Left lung (tissue), 14 donors: Measurements from ENCODE around the gene C4B. TPM values are rescaled to one million over a fixed set of nuclear protein-coding genes. Genes with fewer than 3 reads are reported as not detected.
"Not testable (repeated sequence)": the region's sequence is repeated elsewhere in the genome, so short reads cannot be mapped to it uniquely, and the experiment has no call there.

Experiments
- ATAC-seq: fragments of 200-7000 bp; cut with Tn5 transposase; one replicate; pipeline ENCODE4 v1.9.1; 2020; ENCODE audit warnings: moderate library complexity
- DNase-seq, 4 donors: peaks; one replicate each; pipeline ENCODE4 v3.0.0-alpha.2; 2013 to 2020
- H3K27ac ChIP-seq, 2 donors: fragments of 200-600 bp; sonication (generic) in 1 of 2; one replicate each; pipeline versions ENCODE4 v1.5.0 to v1.8.0; 2020 to 2021
- H3K27me3 ChIP-seq, 2 donors: fragments of 200-600 bp; sonication (generic) in 1 of 2; one replicate each; pipeline versions ENCODE4 v1.5.0 to v1.8.0; 2020 to 2021
- H3K36me3 ChIP-seq, 2 donors: fragments of 200-600 bp; sonication (generic) in 1 of 2; one replicate each; pipeline versions ENCODE4 v1.5.0 to v1.8.0; 2020 to 2021
- H3K4me1 ChIP-seq, 2 donors: fragments of 200-600 bp; one replicate each; pipeline ENCODE4 v1.8.0; 2021
- H3K4me3 ChIP-seq, 2 donors: fragments of 200-600 bp; sonication (generic) in 1 of 2; one replicate each; pipeline versions ENCODE4 v1.5.0 to v1.8.0; 2020 to 2021; ENCODE audit warnings: mild to moderate bottlenecking in 1 of 2
- H3K9me3 ChIP-seq, 2 donors: fragments of 200-600 bp; sonication (generic) in 1 of 2; one replicate each; pipeline versions ENCODE4 v1.5.0 to v1.8.0; 2020 to 2021
- CTCF ChIP-seq, 2 donors: fragments of 200-600 bp; sonication (generic) in 1 of 2; IDR thresholded peaks; one replicate each; pipeline versions ENCODE4 v1.5.0 to v1.8.0; 2021; ENCODE audit warnings: antibody characterized with exemption in 2 of 2
- intact Hi-C, 2 donors: fragments of 100-400 bp; cut with DNase I; formaldehyde crosslinking; loops; one replicate each; pipeline versions ENCODE4 v1.11.2 to v1.14.2; 2022
- long read RNA-seq, 12 donors: library from polyadenylated mRNA in 2 of 12; unstranded in 2 of 12; transcript quantifications; one replicate each; pipeline ENCODE4 v2.0.0 and lab custom pipeline, GENCODE V29; 2019 to 2026
- polyA plus RNA-seq, 6 donors: library from polyadenylated mRNA; unstranded; fragments of 120-200 nt; gene quantifications; one replicate each; pipeline ENCODE4 v1.2.1, GENCODE V29; 2013; ENCODE audit not compliant: insufficient read length in 6 of 6
- total RNA-seq, 2 donors: library from RNA; stranded (reverse); fragmentation: NEBNext Ultra II Directional; extraction: Animal tissue kit (Norgen Biotek cat#: 25700); gene quantifications; one replicate each; pipeline ENCODE4 v1.2.1, GENCODE V29; 2021
- donor health status: DM: no; HTN: yes; CAD: no.
- donor health status: DM: no; HTN: no; CAD: no.

The C4B gene
- total RNA-seq (100 to 1,000 TPM in 1 of 2 donors, 10 to 100 TPM in 1; 81.3 to 101 TPM), polyA plus RNA-seq (10 to 100 TPM in 4 of 6 donors, 1 to 10 TPM in 2; 8.2 to 19.8 (median 11.8) TPM)
- long read RNA-seq, donor 1: 0 reads
- long read RNA-seq, donor 2: 0 reads
- long read RNA-seq, donor 3: 0 reads
- long read RNA-seq, donor 4, partial matches to known transcripts: 2 of 2 reads
- long read RNA-seq, donor 4, other reads (novel, unspliced or antisense): 0 of 2 reads
- long read RNA-seq, donor 5: 0 reads
- long read RNA-seq, donor 6, partial matches to known transcripts: 0 of 4 reads
- long read RNA-seq, donor 6, other reads (novel, unspliced or antisense): 0 of 4 reads
- long read RNA-seq, donor 7, partial matches to known transcripts: 0 of 1 reads
- long read RNA-seq, donor 7, other reads (novel, unspliced or antisense): 0 of 1 reads
- long read RNA-seq, donor 8: 0 reads
- long read RNA-seq, donor 9: 0 reads
- long read RNA-seq, donor 10, partial matches to known transcripts: 3 of 3 reads
- long read RNA-seq, donor 10, other reads (novel, unspliced or antisense): 0 of 3 reads
- long read RNA-seq, donor 11, full-length matches to known transcripts: 2 of 2 reads
- long read RNA-seq, donor 11, partial matches to known transcripts: 0 of 2 reads
- long read RNA-seq, donor 11, other reads (novel, unspliced or antisense): 0 of 2 reads
- long read RNA-seq, donor 12: 0 reads

DNA sequence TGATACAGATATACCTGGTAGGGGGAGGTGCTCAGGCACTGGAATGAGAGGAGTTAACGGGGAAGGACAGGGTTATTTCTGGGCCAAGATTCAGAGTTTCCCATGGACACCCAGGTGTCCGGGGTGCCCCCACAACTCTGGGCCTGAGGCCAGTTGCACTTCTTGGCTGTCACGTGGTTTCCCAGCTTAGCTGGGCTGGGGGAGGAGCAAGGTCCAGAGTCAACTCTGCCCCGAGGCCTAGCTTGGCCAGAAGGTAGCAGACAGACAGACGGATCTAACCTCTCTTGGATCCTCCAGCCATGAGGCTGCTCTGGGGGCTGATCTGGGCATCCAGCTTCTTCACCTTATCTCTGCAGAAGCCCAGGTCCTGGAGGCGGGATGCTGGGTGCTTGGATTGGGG lies at the start of gene C4B:
TSS of gene C4B (plus strand) at position 249 of the 400 bp plus-strand sequence. CDS start at position 300, 51 bp downstream.
- H3K27me3 ChIP-seq, H3K36me3 ChIP-seq, H3K4me1 ChIP-seq, H3K27ac ChIP-seq, DNase-seq, H3K4me3 ChIP-seq, H3K9me3 ChIP-seq, intact Hi-C loops: not testable (repeated sequence)
- ATAC-seq: peak; percentile 83

GRCh38 chr6:31965700-31966099 lies 48.9 kb upstream of the C4B start:
- H3K4me3 ChIP-seq: no peak overlapping the region
- H3K9me3 ChIP-seq: no peaks in the 10 kb centered on the region
- no peak for TF ChIP-seq CTCF (IDR thresholded peaks at IDR 0.05)
- intact Hi-C loops: no loop called here
- H3K4me1 ChIP-seq: peaks cover 4 to 13% of the 10 kb centered on the region in 2 donors
- no peaks in the 10 kb centered on the region for H3K27me3 ChIP-seq
- no peak overlapping the region for H3K27ac ChIP-seq
- H3K36me3 ChIP-seq: peaks cover 0 to 99% of the 10 kb centered on the region in 2 donors
- no peak for ATAC-seq
- no peak for DNase-seq

GRCh38 chr6:31966506-31966905 lies 48.1 kb upstream of the C4B start:
- intact Hi-C loops: no loop called here
- H3K4me1 ChIP-seq: peaks cover 11 to 21% of the 10 kb centered on the region in 2 donors
- H3K27me3 ChIP-seq: no peaks in the 10 kb centered on the region
- no peak overlapping the region for H3K4me3 ChIP-seq
- TF ChIP-seq CTCF (IDR thresholded peaks at IDR 0.05): no peak
- H3K27ac ChIP-seq: no peak overlapping the region
- ATAC-seq (no peak), DNase-seq (no peak)
- H3K9me3 ChIP-seq: no peaks in the 10 kb centered on the region
- peaks cover 0 to 91% of the 10 kb centered on the region in 2 donors for H3K36me3 ChIP-seq

DNA sequence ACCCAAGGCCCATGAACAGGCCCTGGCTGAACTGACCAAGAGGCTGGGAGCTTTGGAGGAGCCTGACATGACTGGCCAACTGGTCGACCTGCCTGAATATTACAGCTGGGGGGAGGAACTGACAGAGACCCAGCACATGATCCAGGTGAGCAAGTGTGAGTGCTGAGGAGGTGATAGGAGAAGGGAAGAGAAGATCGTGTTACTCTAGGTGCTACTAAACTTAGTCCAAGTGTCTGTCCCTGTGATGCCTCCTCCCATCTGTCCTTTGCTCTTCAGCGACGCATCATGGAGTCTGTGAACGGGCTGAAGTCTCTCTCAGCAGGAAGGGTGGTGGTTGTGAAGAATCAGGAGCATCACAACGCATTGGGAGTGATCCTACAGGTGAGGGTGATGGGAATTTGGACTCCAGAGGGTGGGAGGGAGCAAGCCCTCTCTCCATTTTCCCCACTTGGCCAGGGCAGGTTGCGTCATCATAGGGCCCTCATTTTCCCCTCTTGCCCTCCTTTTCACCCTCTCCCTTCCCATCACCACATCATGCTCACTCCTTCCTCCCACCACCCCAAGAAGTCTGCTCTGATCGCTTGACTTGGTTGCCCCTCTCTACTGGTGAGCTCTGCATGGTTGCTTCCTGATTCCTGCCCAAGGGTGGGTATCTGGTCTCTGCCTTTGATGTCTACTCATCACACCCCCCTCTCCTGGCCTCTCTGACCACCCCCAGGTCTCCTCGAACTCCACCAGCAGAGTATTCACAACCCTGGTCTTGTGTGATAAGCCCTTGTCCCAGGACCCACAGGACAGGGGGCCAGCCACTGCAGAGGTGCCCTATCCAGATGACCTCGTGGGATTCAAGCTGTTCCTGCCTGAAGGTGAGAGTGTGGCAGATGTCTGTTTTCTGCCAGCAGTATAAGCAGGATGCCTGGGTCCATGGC lies 47.3 kb upstream of the C4B start:
- TF ChIP-seq CTCF (IDR thresholded peaks at IDR 0.05): no peak
- H3K9me3 ChIP-seq: no peaks in the 10 kb centered on the region
- H3K4me3 ChIP-seq: no peak overlapping the region
- no peaks in the 10 kb centered on the region for H3K27me3 ChIP-seq
- intact Hi-C loops: no loop called here
- H3K4me1 ChIP-seq: peaks cover 11 to 22% of the 10 kb centered on the region in 2 donors
- peaks cover 0 to 83% of the 10 kb centered on the region in 2 donors for H3K36me3 ChIP-seq
- DNase-seq (no peak), ATAC-seq (no peak)
- H3K27ac ChIP-seq: no peak overlapping the region

GRCh38 chr6:31967926-31968320 lies 46.7 kb upstream of the C4B start:
- Histone ChIP-seq H3K27ac (no peak overlapping the region), H3K27me3 (no peaks in the 10 kb centered on the region), H3K4me1 (peaks cover 13 to 26% of the 10 kb centered on the region in 2 donors), H3K9me3 (no peaks in the 10 kb centered on the region), H3K36me3 (peaks cover 0 to 76% of the 10 kb centered on the region in 2 donors), H3K4me3 (no peak overlapping the region)
- ATAC-seq (no peak), DNase-seq (peak in 1 of 4 donors; percentile 22)
- TF ChIP-seq CTCF (IDR thresholded peaks at IDR 0.05): no peak
- intact Hi-C loops: no loop called here
